NCI-H1105 treated with DMSO at 0.1 percent for 48 hours (cell line): ENCODE results near the gene SMURF1.

Experiments
- DNase-seq: peaks from one replicate; lab custom pipeline; 2025; lab: John Stamatoyannopoulos, UW

Gene SMURF1

GRCh38 chr7:98985406-98985805 lies 158.5 kb downstream of the SMURF1 start:
- DNase-seq = no peak

GRCh38 chr7:98984126-98984525 lies 159.8 kb downstream of the SMURF1 start:
- no peak for DNase-seq

- DNase-seq = no peak
Observed at GRCh38 chr7:98982686-98983085, 161.2 kb downstream of the SMURF1 start.

- no peak for DNase-seq
Observed at GRCh38 chr7:98981701-98982100, 162.2 kb downstream of the SMURF1 start.

- DNase-seq = no peak
Observed at GRCh38 chr7:98978672-98979071, 165.2 kb downstream of the SMURF1 start.
